DND-41 (cell line): ENCODE measurements around the gene ARL13A.

Experiments used
- ATAC-seq: fragments of 200-7000 bp; cut with Tn5 transposase; 3 replicates; pipeline ENCODE4 v1.9.1; 2021; ENCODE audit warnings: low read depth; ENCODE audit not compliant: insufficient read depth
- DNase-seq: peaks from one replicate; pipeline ENCODE4 v3.0.0-alpha.2; 2020
- H2AFZ ChIP-seq: 2 replicates; pipeline ENCODE4 v1.6.0; 2012; ENCODE audit warnings: low read depth, low read length
- H3K27ac ChIP-seq: 2 replicates; pipeline ENCODE4 v1.5.1; 2012; ENCODE audit warnings: low read length, inconsistent platforms
- H3K27me3 ChIP-seq: fragments of 200-600 bp; sonication (generic); 2 replicates; pipeline ENCODE4 v1.6.0; 2012; ENCODE audit warnings: low read length, mild to moderate bottlenecking, inconsistent platforms; ENCODE audit not compliant: insufficient read depth, poor library complexity
- H3K36me3 ChIP-seq: 2 replicates; pipeline ENCODE4 v1.5.1; 2012; ENCODE audit warnings: low read length, inconsistent platforms; ENCODE audit not compliant: insufficient read depth
- H3K4me1 ChIP-seq: 2 replicates; pipeline ENCODE4 v1.5.1; 2012; ENCODE audit warnings: mild to moderate bottlenecking, low read length; ENCODE audit not compliant: insufficient read depth
- H3K4me2 ChIP-seq: 2 replicates; pipeline ENCODE4 v1.6.0; 2012; ENCODE audit warnings: mild to moderate bottlenecking, moderate library complexity, low read length, inconsistent platforms; ENCODE audit not compliant: insufficient read depth
- H3K4me3 ChIP-seq, 2 experiments: fragments of 200-600 bp in 1 of 2; shearing (Covaris generic) in 1 of 2; 2 replicates each; pipeline ENCODE4 v1.5.1; 2012 to 2016; ENCODE audit warnings: inconsistent platforms in 2 of 2, low read length in 2 of 2, mild to moderate bottlenecking in 2 of 2, low read depth in 1 of 2, moderate library complexity in 1 of 2
- H3K79me2 ChIP-seq: 2 replicates; pipeline ENCODE4 v1.6.0; 2012; ENCODE audit warnings: low read length, inconsistent platforms; ENCODE audit not compliant: insufficient read depth
- H3K9ac ChIP-seq: 2 replicates; pipeline ENCODE4 v1.6.0; 2012; ENCODE audit warnings: low read depth, mild to moderate bottlenecking, inconsistent platforms, low read length, moderate library complexity
- H3K9me3 ChIP-seq: 2 replicates; pipeline ENCODE4 v1.5.1; 2012; ENCODE audit warnings: low read length, moderate library complexity, mild to moderate bottlenecking, inconsistent platforms; ENCODE audit not compliant: insufficient read depth, severe bottlenecking
- H4K20me1 ChIP-seq: 2 replicates; pipeline ENCODE4 v1.6.0; 2012; ENCODE audit warnings: low read length; ENCODE audit not compliant: insufficient read depth
- EZH2 ChIP-seq: IDR thresholded peaks from 3 replicates; pipeline ENCODE4 v1.6.1; 2012; ENCODE audit warnings: borderline replicate concordance, low read depth, mild to moderate bottlenecking, moderate library complexity, low read length, inconsistent platforms; ENCODE audit not compliant: severe bottlenecking
- TF ChIP-seq, protein P1 (sequence below): IDR thresholded peaks from 2 replicates; pipeline ENCODE4 v1.5.1; 2012; ENCODE audit warnings: borderline replicate concordance, low read length, moderate library complexity, mild to moderate bottlenecking; ENCODE audit not compliant: poor library complexity, severe bottlenecking; ENCODE audit errors: extremely low read depth

Gene ARL13A

DNA sequence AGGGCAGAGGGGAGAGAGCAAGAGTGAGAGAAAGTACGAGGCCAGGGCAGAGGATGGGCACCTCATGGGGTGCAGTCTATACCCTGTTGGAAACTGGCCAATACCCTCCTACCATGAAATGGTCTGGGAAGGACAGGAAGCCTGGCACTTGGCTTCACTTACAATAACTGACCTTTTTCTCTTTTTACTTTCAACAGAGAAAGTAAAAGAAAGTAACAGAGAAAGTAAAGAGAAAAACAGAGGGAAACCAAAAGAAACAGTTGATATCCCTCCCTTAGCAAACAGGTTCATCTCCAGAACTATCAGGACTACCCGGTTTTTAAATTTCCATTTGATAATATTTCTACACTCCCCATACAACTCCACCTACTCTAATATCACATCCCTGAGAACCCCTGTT lies 20.6 kb downstream of the ARL13A start:
- Histone ChIP-seq H3K79me2 (no peaks in the 10 kb centered on the region), H3K36me3 (no peaks in the 10 kb centered on the region; the same call in 1 of the 2 replicates), H3K4me3 (no peak overlapping the region), H2AFZ (no peak overlapping the region), H3K4me2 (no peak overlapping the region), H3K9me3 (no peaks in the 10 kb centered on the region), H4K20me1 (no peaks in the 10 kb centered on the region), H3K27ac (no peak overlapping the region), H3K27me3 (no peaks in the 10 kb centered on the region), H3K4me1 (no peaks in the 10 kb centered on the region), H3K9ac (no peak overlapping the region)
- ATAC-seq (no peak), DNase-seq (no peak)
- no peak for TF ChIP-seq EZH2
- TF ChIP-seq, protein P1, sequence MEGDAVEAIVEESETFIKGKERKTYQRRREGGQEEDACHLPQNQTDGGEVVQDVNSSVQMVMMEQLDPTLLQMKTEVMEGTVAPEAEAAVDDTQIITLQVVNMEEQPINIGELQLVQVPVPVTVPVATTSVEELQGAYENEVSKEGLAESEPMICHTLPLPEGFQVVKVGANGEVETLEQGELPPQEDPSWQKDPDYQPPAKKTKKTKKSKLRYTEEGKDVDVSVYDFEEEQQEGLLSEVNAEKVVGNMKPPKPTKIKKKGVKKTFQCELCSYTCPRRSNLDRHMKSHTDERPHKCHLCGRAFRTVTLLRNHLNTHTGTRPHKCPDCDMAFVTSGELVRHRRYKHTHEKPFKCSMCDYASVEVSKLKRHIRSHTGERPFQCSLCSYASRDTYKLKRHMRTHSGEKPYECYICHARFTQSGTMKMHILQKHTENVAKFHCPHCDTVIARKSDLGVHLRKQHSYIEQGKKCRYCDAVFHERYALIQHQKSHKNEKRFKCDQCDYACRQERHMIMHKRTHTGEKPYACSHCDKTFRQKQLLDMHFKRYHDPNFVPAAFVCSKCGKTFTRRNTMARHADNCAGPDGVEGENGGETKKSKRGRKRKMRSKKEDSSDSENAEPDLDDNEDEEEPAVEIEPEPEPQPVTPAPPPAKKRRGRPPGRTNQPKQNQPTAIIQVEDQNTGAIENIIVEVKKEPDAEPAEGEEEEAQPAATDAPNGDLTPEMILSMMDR = no peak

DNA sequence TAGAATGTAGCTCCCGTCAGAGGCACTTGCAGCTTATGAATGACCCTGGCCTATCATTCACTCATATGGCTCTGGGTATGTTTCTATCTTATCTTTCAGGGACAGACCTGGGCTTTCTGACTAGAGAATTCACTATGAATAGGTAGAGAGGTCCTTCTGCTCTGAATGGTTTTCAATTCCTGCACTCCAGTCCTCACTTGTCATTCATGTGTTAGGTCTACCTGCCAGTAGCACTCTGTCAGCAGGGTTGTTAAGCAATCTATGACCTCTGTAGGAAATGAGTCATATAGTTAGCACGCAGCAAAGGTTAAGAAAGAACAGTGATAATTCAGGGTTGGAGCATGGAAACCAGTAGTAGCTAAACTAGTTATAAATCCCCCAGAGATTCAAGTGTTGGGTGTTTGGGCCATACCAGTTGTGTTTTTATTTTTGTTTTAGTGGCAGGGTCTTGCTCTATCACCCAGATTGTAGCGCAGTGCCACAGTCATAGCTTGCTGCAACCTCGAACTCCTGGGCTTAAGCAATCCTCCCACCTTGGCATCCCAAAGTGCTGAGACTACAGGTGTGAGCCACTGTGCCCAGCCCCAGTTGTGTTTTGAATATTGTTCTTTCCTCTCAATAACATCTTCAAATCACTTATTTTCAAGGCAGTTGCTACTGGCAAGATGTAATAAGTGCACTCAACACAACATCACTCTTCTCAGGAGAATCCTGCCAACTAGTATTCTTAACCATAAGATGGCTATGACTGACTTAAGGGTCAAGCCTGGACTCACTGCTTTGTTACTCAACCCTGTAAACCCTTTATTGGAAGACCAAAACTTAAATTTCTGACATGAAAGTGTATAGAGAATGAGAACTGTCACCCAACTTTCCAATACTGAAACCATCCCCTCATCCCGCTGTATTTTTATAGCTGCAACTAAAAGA lies 25.1 kb downstream of the ARL13A start:
- no peak for ATAC-seq
- H4K20me1 ChIP-seq = no peaks in the 10 kb centered on the region
- H3K4me1 ChIP-seq = no peaks in the 10 kb centered on the region
- H3K9me3 ChIP-seq = no peaks in the 10 kb centered on the region
- no peak overlapping the region for H3K9ac ChIP-seq
- H3K79me2 ChIP-seq = no peaks in the 10 kb centered on the region
- no peak for DNase-seq
- no peak overlapping the region for H2AFZ ChIP-seq
- H3K4me3 ChIP-seq = no peak overlapping the region
- H3K27me3 ChIP-seq = no peaks in the 10 kb centered on the region
- H3K4me2 ChIP-seq = no peak overlapping the region
- no peak overlapping the region for H3K27ac ChIP-seq
- TF ChIP-seq, protein P1 = no peak
- no peak for TF ChIP-seq EZH2
- no peaks in the 10 kb centered on the region; the same call in 1 of the 2 replicates for H3K36me3 ChIP-seq

DNA sequence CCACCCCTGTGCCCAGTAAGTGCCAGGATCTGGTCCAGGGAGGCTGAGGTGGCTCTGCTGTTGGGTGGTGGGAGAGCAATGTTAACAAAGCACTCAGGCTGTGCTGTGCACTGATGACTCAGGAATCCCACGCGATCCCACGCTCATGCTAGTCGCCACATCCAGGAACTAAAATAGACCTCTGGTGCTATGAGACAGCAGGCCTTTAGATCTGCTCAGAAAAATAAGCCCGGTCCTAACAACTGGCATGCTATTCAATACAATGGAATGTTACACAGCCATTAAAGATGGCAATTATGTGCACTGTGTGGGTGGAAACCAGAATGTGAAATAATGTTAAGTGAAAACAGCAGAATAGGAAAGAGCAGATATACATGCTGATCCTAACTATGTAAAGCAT lies 26.0 kb downstream of the ARL13A start:
- no peak for DNase-seq
- H3K79me2 ChIP-seq = no peaks in the 10 kb centered on the region
- H3K36me3 ChIP-seq = no peaks in the 10 kb centered on the region; the same call in 1 of the 2 replicates
- no peak overlapping the region for H3K27ac ChIP-seq
- H4K20me1 ChIP-seq = no peaks in the 10 kb centered on the region
- no peak overlapping the region for H2AFZ ChIP-seq
- H3K4me3 ChIP-seq = no peak overlapping the region
- TF ChIP-seq, protein P1 = no peak
- no peak for TF ChIP-seq EZH2
- H3K4me1 ChIP-seq = no peaks in the 10 kb centered on the region
- H3K9me3 ChIP-seq = no peaks in the 10 kb centered on the region
- ATAC-seq = no peak
- H3K27me3 ChIP-seq = no peaks in the 10 kb centered on the region
- H3K9ac ChIP-seq = no peak overlapping the region
- H3K4me2 ChIP-seq = no peak overlapping the region
